GM20431 (cell line): ENCODE results near the gene LUM.

Experiments
- in situ Hi-C: fragments of 300-500 bp; cut with MseI, MboI; formaldehyde crosslinking; loops from one replicate; pipeline ENCODE4 v1.15.0; 2020; ENCODE audit warnings: low sequenced_read_pairs; ENCODE audit not compliant: unreplicated experiment

LUM gene

DNA sequence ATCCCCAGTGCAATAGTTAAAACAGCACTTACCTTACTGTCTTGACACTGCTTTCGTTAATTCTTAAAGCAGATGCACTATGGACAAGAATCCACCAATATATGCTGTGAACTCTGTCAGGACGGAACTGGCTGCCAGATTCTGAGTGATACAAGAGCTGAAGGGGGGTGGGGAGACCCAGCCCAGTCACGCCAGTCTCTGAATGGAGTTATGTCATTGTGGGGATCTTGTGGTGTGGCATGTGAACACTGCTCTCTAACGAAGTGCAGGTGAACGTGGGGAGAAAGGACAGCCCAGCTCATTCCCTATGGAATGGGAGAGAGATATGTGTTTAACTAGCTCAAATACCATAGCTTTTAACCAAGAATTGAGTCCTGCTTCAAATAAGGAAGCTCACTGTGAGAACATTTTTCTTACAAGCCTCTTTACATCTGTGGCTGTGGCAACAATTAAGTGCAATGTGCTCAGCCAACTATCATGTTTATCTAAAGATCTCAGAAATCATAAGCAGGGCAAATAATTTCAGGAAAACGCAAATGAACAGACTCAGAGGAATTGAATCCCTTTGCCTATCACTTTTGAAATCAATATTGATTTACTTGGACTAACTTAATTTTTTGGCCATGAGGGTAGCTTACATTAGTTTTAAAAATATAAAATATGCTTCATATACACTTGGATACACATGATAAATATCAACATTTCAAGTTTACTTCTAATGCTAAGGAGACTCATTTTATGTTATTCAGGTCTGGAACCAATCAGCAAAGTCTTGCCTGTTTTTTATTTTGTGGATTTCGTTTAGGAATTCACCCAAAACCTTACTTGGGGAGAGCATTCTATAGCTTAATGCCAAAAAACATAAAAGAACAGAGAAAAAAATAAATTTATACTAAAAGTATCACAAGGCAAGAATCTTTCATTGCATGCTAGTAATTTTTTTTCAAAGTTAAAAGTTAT, at the start of gene LUM:
Gene LUM (minus strand): TSS at position 129 of the 960 bp plus-strand sequence. CDS start 2,515 bp downstream, outside the sequence.
- in situ Hi-C loops, result loop anchor here (25.0 kb wide), 1 partner anchor 124 kb away; no protein-coding TSS in a partner anchor

- in situ Hi-C loops, result no loop called here
Measured at GRCh38 chr12:91161009-91161408, 49.7 kb upstream of the LUM start.

DNA sequence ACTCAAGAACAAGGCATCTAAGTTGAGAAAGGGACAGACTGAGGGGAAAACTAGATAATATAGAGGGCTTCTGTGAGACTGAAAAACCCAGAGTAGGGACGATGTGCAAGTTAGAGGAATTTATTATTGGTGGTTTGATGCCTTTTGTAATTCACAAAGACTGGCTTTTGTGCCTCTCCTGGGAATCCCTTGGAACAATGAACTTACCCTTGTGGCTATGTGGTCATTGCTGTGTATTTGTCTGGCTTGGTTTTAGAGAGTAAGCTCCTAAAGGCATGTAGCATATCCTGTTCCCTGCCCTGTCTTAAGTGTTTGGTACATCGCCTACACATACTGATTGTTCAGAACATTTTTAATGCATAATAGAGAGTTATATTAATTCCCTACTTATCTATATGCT, 44.7 kb upstream of the LUM start:
- in situ Hi-C loops, result no loop called here

DNA sequence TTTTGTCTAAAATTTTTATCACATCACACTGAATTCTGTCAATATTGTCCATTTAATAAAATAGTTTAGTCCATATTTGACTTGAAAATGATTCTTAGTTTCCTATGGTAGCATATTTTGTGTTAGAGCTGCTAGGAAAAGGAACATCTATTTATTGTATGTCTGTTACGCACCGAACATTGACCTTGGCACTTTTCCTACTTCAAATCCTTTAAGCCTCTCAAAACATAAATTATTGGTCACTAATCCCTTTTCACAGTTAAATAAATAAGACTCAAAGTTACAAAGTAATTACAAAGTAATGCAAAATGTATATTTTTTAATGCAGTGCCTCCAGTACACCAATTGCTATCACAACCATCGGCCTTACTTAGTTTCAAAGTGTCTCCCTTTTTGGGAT, 42.8 kb upstream of the LUM start:
- in situ Hi-C loops, result no loop called here

DNA sequence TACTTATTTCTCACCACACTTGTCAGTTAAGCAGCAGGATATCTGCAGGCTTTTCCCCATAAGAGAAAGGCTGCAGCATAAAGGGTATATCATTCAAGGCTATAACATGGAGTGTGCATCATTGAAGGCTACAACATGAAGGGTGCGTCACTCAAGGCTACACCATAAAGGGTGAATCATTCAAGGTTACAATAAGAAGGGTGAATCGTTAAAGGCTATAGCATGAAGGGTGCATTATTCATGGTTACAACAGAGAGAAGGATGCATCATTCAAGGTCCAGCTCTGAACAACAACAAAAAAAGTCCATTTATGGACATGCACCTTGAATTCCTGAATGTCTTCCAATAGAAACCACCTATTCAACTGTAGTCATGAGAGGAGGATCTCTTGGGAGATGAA, 32.8 kb upstream of the LUM start:
- in situ Hi-C loops, result no loop called here

DNA sequence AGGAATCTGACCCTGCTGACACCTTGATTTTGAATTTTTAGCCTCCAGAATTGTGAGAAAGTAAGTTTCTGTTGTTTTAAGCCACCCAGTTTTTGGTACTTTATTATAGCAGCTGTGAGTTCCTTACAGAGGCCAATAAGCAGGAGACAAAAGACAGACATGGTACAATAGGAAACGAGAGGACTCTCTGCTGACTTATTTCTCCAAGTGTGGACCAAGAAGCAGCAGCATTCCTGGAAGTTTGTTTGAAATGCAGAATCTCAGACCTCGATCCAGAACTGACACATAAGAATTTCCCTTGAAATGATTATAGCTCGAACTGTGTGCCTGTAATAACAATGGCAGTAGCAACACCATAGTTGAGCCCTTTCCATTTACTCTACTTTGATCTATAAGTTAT, 31.9 kb upstream of the LUM start:
- in situ Hi-C loops, result no loop called here

- in situ Hi-C loops, result no loop called here
Measured at GRCh38 chr12:91142221-91142631, 30.9 kb upstream of the LUM start.

DNA sequence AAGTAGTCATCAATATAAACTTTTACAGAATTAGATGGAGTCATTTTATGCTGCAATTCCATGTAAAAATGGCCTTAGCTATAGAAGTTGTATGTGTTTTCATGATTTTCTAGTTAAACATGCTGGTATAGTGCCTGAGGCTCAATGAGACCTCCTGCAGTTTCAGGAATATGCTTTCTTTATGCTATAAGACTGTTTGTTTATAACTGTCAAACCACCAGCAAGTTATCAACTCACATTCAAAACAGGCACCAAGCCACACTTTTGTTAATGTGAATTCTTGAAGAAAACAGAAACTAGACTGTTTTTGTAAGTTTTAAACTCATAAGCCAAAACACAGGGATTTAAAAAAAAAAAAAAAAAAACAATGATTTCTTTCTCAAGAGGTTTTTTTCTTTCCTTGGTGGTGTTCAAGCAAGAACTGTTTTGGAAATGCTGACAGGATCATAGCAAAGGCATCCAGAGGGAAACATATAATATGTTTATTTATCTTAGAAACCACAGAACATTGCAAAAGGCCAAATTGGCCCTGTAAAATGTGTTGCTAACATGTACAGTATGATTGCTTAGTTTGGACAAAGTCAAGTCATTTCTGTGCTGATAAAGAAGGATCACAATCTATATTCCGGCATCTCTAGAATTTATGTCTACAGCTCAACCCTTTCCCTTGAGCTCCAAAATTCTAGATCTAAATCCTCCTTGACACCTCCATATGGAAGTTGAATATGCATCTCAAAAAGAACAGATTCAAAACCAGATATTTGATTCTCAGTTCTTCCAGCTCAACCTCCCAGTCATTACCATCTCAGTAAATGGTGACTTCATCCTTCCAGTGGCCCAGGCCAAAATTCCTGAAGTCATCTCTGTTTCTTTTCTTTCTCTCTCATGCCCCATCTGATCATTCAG, 29.0 kb upstream of the LUM start:
- in situ Hi-C loops, result no loop called here

DNA sequence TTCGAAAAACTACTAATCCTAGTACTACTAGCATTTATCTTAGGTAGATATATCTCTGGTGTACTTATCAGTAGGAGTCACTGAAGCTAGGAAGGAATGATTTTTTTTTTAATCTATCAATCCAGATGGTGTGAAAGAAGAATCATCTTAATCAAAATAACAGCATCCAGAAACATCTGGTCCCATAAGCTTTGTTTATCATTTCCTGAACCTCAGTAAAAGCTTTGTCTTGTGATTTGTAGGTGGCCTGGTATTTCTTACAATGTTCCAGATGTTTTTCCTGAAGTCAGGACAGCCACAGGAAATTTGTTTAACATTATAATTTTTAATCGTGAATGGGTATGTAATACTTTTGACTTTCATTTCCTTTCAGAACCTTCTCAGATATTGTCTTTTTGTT, 28.0 kb upstream of the LUM start:
- in situ Hi-C loops, result no loop called here

- in situ Hi-C loops, result no loop called here
Measured at GRCh38 chr12:91138337-91138920, 27.1 kb upstream of the LUM start.

DNA sequence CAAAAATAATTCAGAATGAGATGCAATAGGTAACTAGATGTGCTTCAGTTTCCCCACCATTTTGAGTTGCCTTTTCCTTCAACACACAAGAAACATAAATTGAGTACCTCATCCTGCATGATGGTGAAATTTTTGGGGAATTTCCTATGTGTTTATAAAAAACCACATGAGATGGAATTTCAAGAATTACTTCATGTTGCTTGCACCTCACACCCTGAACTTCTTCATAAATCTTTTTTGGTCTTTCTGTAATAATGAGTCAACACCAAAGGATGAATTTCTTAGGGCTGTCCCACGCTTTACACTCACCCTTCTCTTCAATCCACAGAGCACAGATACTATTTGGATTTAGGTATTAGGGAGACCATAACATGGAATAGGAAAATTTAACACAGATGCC, 22.6 kb upstream of the LUM start:
- in situ Hi-C loops, result no loop called here

GRCh38 chr12:91129662-91130362, 18.5 kb upstream of the LUM start:
- in situ Hi-C loops, result no loop called here

- in situ Hi-C loops, result no loop called here
Measured at GRCh38 chr12:91127751-91128150, 16.5 kb upstream of the LUM start.

- in situ Hi-C loops, result no loop called here
Measured at GRCh38 chr12:91127306-91127705, 16.0 kb upstream of the LUM start.

DNA sequence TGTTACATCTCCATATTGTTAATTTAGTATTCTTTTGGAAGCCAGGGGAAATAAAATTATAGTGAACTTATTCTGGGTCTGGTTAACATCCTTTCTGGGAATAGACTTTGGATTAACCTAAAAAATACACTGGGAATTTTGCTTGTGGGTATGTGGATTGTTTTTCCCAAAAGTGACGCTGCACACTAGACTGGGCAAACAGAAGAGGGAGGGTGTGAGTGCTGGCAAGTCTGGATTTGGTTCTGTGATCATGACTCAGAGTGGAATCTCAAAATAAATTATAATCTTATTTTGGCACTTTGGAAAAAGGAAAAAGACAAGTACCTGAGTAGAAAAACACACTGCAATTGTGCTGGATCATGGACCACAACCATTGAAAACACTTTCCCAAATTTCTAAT, 15.2 kb upstream of the LUM start:
- in situ Hi-C loops, result no loop called here

GRCh38 chr12:91123236-91123916, 12.1 kb upstream of the LUM start:
- in situ Hi-C loops, result loop anchor here (25.0 kb wide), 1 partner anchor 136 kb away; no protein-coding TSS in a partner anchor

DNA sequence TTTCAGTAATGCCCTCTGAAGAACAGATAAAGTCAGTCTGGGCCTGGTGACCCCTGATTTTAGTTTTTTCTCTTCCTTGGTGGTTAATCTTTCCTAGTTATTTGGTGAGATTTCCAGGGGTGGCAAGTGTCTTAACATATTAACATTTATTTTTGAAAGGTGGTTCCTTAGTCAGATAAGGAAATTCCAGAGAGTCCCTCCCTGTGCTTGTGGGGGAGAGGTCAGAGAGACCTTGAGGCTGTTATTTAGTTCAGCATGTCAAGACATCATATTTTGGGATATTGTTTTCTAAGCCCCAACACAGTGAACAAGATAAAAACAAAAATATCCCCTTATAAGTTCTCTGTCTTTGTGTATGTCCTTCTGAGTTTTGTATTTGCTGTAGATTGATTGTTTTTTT, 9.5 kb upstream of the LUM start:
- in situ Hi-C loops, result loop anchor here (25.0 kb wide), 1 partner anchor 133 kb away; no protein-coding TSS in a partner anchor

DNA sequence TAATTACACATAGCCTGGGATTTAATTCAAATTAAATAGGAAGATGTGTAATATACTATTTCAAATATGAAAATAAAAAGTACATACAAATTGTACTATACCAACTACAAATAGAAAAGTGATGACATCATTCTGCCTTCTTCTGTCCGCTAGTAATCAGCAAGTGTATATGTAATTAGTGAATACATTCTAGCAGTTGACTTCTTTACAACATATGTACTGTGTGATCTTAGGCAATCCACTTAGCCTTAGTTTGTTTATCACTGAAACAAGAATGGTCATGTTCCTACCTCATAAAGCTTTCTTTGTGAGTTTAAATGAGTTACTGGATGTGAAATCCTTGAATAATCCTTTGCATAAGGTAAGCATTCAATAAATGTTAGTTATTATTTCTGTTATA, 7.8 kb upstream of the LUM start:
- in situ Hi-C loops, result loop anchor here (25.0 kb wide), 1 partner anchor 132 kb away; no protein-coding TSS in a partner anchor

- in situ Hi-C loops, result loop anchor here (25.0 kb wide), 1 partner anchor 126 kb away; no protein-coding TSS in a partner anchor
Measured at GRCh38 chr12:91113621-91114020, 2.3 kb upstream of the LUM start.
